ENCODE measurements around the gene SFMBT2. TPM values are rescaled to one million over a fixed set of nuclear protein-coding genes. Genes with fewer than 3 reads are reported as not detected.

SFMBT2 gene
- total RNA-seq, 1 donor: 2.0 TPM

GRCh38 chr10:7334642-7334964, 76.2 kb downstream of the SFMBT2 start:
- TF ChIP-seq CTCF (IDR thresholded peaks at IDR 0.05; ENCODE audit: insufficient read depth, low read length): no peak
- DNase-seq (ENCODE audit: low read depth): no peak
- H3K4me3 ChIP-seq (ENCODE audit: low read depth, low read length): no peak overlapping the region

GRCh38 chr10:7333961-7334641, 76.7 kb downstream of the SFMBT2 start:
- no peak overlapping the region for H3K4me3 ChIP-seq (ENCODE audit: low read depth, low read length)
- no peak for TF ChIP-seq CTCF (IDR thresholded peaks at IDR 0.05; ENCODE audit: insufficient read depth, low read length)
- DNase-seq (ENCODE audit: low read depth): no peak

- no peak for TF ChIP-seq CTCF (IDR thresholded peaks at IDR 0.05; ENCODE audit: insufficient read depth, low read length)
- no peak for DNase-seq (ENCODE audit: low read depth)
Observed at GRCh38 chr10:7329219-7329618, 81.6 kb downstream of the SFMBT2 start.

DNA sequence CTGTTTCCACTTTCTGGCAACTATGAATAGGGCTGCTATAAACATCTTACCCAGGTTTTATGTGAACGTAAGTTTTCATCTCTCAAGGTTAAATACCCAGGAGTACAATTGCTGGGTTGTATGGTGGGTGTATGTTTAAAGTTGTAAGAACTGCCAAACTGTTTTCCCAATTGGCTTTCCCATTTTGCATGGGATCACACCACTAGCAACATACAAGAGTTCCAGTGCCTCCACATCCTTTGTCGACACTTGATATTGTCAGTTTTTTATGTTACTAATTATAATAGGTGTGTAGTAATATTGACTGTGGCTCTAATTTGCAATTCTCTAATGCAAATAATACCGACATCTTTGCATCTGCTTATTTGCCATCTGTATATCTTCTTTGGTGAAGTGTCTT, 82.9 kb downstream of the SFMBT2 start:
- no peak for DNase-seq (ENCODE audit: low read depth)
- TF ChIP-seq CTCF (IDR thresholded peaks at IDR 0.05; ENCODE audit: insufficient read depth, low read length): no peak
- no peak overlapping the region for H3K4me3 ChIP-seq (ENCODE audit: low read depth, low read length)

More at GRCh38 chr10:7329219-7329618, 81.6 kb downstream of the SFMBT2 start:
- no peak overlapping the region for H3K4me3 ChIP-seq (ENCODE audit: low read depth, low read length)

DNA sequence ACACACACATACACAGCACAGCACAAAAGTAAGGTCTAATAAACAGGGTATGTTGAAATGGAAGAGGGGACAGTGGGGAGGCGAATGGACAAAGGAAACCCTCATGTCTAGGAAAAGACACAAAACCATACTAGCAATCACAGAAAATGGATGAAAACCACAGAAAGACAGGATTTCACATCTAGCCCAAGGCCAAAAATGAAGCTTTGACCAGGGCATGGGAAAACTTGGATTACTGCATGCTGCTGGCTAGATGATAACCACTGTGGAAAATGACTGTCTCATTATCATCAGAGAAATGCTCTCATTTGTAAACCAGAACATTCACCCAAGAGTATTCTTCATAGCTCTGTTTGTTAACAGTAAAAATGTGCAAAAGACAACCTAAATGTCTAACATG, 88.2 kb downstream of the SFMBT2 start:
- H3K4me3 ChIP-seq (ENCODE audit: low read depth, low read length): no peak overlapping the region
- TF ChIP-seq CTCF (IDR thresholded peaks at IDR 0.05; ENCODE audit: insufficient read depth, low read length): no peak
- DNase-seq (ENCODE audit: low read depth): no peak

DNA sequence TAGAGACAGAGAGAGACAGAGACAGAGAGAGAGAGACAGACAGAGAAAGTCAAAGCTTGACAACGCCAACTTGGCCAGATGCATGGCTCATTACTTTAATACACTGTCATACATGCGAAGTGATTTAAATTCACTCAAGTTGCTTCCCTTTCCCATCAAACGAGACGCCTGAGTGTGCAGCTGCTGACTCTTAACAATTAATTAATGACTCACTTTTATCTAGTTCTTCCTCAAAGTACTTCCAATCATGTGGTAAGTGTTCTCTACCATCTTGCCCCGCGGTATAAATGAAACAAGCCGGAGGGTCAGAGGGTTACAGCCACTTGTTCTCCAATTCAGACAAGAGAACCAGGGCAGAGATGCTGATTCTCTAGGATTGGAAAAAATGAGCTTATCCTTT, 90.8 kb downstream of the SFMBT2 start:
- DNase-seq (ENCODE audit: low read depth): no peak
- TF ChIP-seq CTCF (IDR thresholded peaks at IDR 0.05; ENCODE audit: insufficient read depth, low read length): no peak

GRCh38 chr10:7319632-7320031, 91.2 kb downstream of the SFMBT2 start:
- TF ChIP-seq CTCF (IDR thresholded peaks at IDR 0.05; ENCODE audit: insufficient read depth, low read length): no peak
- no peak overlapping the region for H3K4me3 ChIP-seq (ENCODE audit: low read depth, low read length)
- DNase-seq (ENCODE audit: low read depth): no peak

More for the DNA sequence above, 90.8 kb downstream of the SFMBT2 start:
- no peak overlapping the region for H3K4me3 ChIP-seq (ENCODE audit: low read depth, low read length)
